ENCODE measurements around the gene FAM163B. TPM values are rescaled to one million over a fixed set of nuclear protein-coding genes. Genes with fewer than 3 reads are reported as not detected.

FAM163B gene
- total RNA-seq, 4 donors from 2014 or later, result not detected

GRCh38 chr9:133654736-133655657, 45.8 kb upstream of the FAM163B start:
- WGBS, result 47% methylated on average over 19 of the region's 38 CpGs
- no peaks in the 10 kb centered on the region for H3K36me3 ChIP-seq
- H3K27me3 ChIP-seq, result peaks cover 0 to 97% (median 21%) of the 10 kb centered on the region in 4 donors
- H3K27ac ChIP-seq (replicated peaks in 1 of 4), result no peak overlapping the region
- H3K4me1 ChIP-seq, result peaks cover 15 to 19% (median 17%) of the 10 kb centered on the region in 4 donors
- H3K9me3 ChIP-seq, result no peaks in the 10 kb centered on the region
- DNase-seq (ENCODE audit: extremely low spot score), result no peak
- intact Hi-C loops (cut with DNase I), result no loop called here
- no peak overlapping the region for H3K4me3 ChIP-seq
- TF ChIP-seq EP300 (IDR thresholded peaks at IDR 0.05) (no peak), POLR2A (IDR thresholded peaks at IDR 0.05; ENCODE audit: low read depth) (no peak), POLR2AphosphoS5 (IDR thresholded peaks at IDR 0.05) (no peak), CTCF (IDR thresholded peaks at IDR 0.05) (no peak)

GRCh38 chr9:133653638-133654037, 44.4 kb upstream of the FAM163B start:
- peaks cover 0 to 99% (median 21%) of the 10 kb centered on the region in 4 donors for H3K27me3 ChIP-seq

GRCh38 chr9:133650026-133650425, 40.8 kb upstream of the FAM163B start:
- peaks cover 0 to 93% (median 12%) of the 10 kb centered on the region in 4 donors for H3K27me3 ChIP-seq
- no peak for TF ChIP-seq POLR2AphosphoS5 (IDR thresholded peaks at IDR 0.05)
- no peak for TF ChIP-seq EP300 (IDR thresholded peaks at IDR 0.05)
- TF ChIP-seq POLR2A (IDR thresholded peaks at IDR 0.05; ENCODE audit: low read depth), result no peak
- no peak for TF ChIP-seq CTCF (IDR thresholded peaks at IDR 0.05)
- H3K4me1 ChIP-seq, result no peaks in the 10 kb centered on the region
- no peak for DNase-seq (ENCODE audit: extremely low spot score)
- 84% methylated on average over 12 of the region's 12 CpGs for WGBS
- intact Hi-C loops (cut with DNase I), result no loop called here
- no peaks in the 10 kb centered on the region for H3K9me3 ChIP-seq
- no peaks in the 10 kb centered on the region for H3K36me3 ChIP-seq
- H3K27ac ChIP-seq (replicated peaks in 1 of 4), result no peak overlapping the region
- H3K4me3 ChIP-seq, result no peak overlapping the region

More at GRCh38 chr9:133653638-133654037, 44.4 kb upstream of the FAM163B start:
- intact Hi-C loops (cut with DNase I), result no loop called here
- no peak for DNase-seq (ENCODE audit: extremely low spot score)
- Histone ChIP-seq H3K4me3 (no peak overlapping the region), H3K27ac (replicated peaks in 1 of 4) (no peak overlapping the region), H3K36me3 (no peaks in the 10 kb centered on the region), H3K4me1 (peaks cover 5 to 10% (median 8%) of the 10 kb centered on the region in 4 donors), H3K9me3 (no peaks in the 10 kb centered on the region)
- TF ChIP-seq CTCF (IDR thresholded peaks at IDR 0.05) (no peak), POLR2AphosphoS5 (IDR thresholded peaks at IDR 0.05) (no peak), EP300 (IDR thresholded peaks at IDR 0.05) (no peak), POLR2A (IDR thresholded peaks at IDR 0.05; ENCODE audit: low read depth) (no peak)
- 65% methylated on average over 5 of the region's 9 CpGs for WGBS

GRCh38 chr9:133649194-133649593, 40.0 kb upstream of the FAM163B start:
- no peak overlapping the region for H3K4me3 ChIP-seq
- intact Hi-C loops (cut with DNase I), result no loop called here
- WGBS, result 74% methylated on average over 7 of the region's 7 CpGs
- no peaks in the 10 kb centered on the region for H3K36me3 ChIP-seq
- H3K27ac ChIP-seq (replicated peaks in 1 of 4), result no peak overlapping the region
- TF ChIP-seq POLR2AphosphoS5 (IDR thresholded peaks at IDR 0.05) (no peak), CTCF (IDR thresholded peaks at IDR 0.05) (no peak), EP300 (IDR thresholded peaks at IDR 0.05) (no peak), POLR2A (IDR thresholded peaks at IDR 0.05; ENCODE audit: low read depth) (no peak)
- no peak for DNase-seq (ENCODE audit: extremely low spot score)
- peaks cover 0 to 86% (median 10%) of the 10 kb centered on the region in 4 donors for H3K27me3 ChIP-seq
- no peaks in the 10 kb centered on the region for H3K9me3 ChIP-seq
- H3K4me1 ChIP-seq, result no peaks in the 10 kb centered on the region
